ENCODE measurements around the gene LANCL1.

LANCL1 gene

DNA sequence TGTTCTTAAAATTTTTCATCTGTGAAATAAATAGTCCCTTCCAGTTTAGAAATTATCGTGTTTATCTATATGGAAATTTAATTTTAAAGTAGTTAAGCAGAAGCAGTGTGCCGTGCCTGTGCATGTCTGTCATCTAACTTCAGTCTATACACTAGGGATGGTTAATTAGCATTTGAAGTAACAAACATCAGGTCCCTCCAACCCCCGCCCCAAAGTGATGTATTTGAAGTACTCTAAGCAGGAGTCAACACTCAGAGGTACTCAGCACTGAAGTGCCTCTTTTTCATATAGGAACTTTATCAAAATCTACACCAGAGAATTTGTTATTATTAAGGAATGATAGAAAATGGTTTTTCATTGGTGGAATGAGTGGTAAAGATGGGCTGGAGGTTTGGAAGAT, 33.0 kb downstream of the LANCL1 start:
- Histone ChIP-seq H3K4me2 (no peak overlapping the region), H3K27ac (no peak overlapping the region), H3K36me3 (ENCODE audit: insufficient read depth) (no peaks in the 10 kb centered on the region), H3K27me3 (ENCODE audit: insufficient read depth, low read depth) (no peaks in the 10 kb centered on the region), H2AFZ (ENCODE audit: low read depth) (no peak overlapping the region), H3K4me1 (ENCODE audit: low read depth, poor library complexity, severe bottlenecking) (peaks cover 5% of the 10 kb centered on the region), H3K79me2 (ENCODE audit: insufficient read depth, low read depth) (no peaks in the 10 kb centered on the region), H4K20me1 (ENCODE audit: insufficient read depth) (no peaks in the 10 kb centered on the region), H3K9ac (no peak overlapping the region), H3K4me3 (IDR thresholded peaks at IDR 0.05; ENCODE audit: insufficient read depth, low read depth, low read length) (no peak overlapping the region)
- TF ChIP-seq, protein P1, sequence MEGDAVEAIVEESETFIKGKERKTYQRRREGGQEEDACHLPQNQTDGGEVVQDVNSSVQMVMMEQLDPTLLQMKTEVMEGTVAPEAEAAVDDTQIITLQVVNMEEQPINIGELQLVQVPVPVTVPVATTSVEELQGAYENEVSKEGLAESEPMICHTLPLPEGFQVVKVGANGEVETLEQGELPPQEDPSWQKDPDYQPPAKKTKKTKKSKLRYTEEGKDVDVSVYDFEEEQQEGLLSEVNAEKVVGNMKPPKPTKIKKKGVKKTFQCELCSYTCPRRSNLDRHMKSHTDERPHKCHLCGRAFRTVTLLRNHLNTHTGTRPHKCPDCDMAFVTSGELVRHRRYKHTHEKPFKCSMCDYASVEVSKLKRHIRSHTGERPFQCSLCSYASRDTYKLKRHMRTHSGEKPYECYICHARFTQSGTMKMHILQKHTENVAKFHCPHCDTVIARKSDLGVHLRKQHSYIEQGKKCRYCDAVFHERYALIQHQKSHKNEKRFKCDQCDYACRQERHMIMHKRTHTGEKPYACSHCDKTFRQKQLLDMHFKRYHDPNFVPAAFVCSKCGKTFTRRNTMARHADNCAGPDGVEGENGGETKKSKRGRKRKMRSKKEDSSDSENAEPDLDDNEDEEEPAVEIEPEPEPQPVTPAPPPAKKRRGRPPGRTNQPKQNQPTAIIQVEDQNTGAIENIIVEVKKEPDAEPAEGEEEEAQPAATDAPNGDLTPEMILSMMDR (conservative IDR thresholded peaks at IDR 0.05; ENCODE audit: low read depth, low read length), result no peak

DNA sequence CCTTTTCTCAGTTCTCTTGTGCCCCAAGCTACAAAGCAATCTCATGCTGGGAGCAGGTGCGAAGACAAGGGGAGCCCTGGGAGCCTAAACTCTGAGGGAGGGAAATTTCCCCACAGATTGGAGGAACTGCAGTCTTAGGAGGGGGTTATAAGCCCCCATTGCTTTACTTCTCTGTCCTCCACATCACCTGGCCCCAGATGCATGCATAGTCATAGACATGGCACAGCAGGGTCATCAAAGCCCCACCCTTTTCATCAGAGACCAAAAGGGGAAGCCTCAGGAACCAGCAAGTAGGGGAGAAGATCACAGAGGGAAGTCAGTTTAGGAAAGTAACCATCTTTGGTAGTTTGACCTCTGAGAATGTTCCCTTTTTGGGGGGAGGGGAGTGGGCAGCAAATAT, 33.7 kb downstream of the LANCL1 start:
- Histone ChIP-seq H3K4me2 (no peak overlapping the region), H3K79me2 (ENCODE audit: insufficient read depth, low read depth) (no peaks in the 10 kb centered on the region), H3K4me3 (IDR thresholded peaks at IDR 0.05; ENCODE audit: insufficient read depth, low read depth, low read length) (no peak overlapping the region)

GRCh38 chr2:210442457-210442856, 34.1 kb downstream of the LANCL1 start:
- no peak overlapping the region for H3K27ac ChIP-seq
- TF ChIP-seq, protein P1 (conservative IDR thresholded peaks at IDR 0.05; ENCODE audit: low read depth, low read length), result no peak
- H3K27me3 ChIP-seq (ENCODE audit: insufficient read depth, low read depth), result no peaks in the 10 kb centered on the region
- no peaks in the 10 kb centered on the region for H4K20me1 ChIP-seq (ENCODE audit: insufficient read depth)
- H3K9ac ChIP-seq, result no peak overlapping the region
- H3K79me2 ChIP-seq (ENCODE audit: insufficient read depth, low read depth), result no peaks in the 10 kb centered on the region
- H3K36me3 ChIP-seq (ENCODE audit: insufficient read depth), result no peaks in the 10 kb centered on the region
- H3K4me1 ChIP-seq (ENCODE audit: low read depth, poor library complexity, severe bottlenecking), result peaks cover 5% of the 10 kb centered on the region
- no peak overlapping the region for H2AFZ ChIP-seq (ENCODE audit: low read depth)
- H3K4me3 ChIP-seq (IDR thresholded peaks at IDR 0.05; ENCODE audit: insufficient read depth, low read depth, low read length), result no peak overlapping the region
- no peak overlapping the region for H3K4me2 ChIP-seq

More for the DNA sequence above, 33.7 kb downstream of the LANCL1 start:
- Histone ChIP-seq H4K20me1 (ENCODE audit: insufficient read depth) (no peaks in the 10 kb centered on the region), H2AFZ (ENCODE audit: low read depth) (no peak overlapping the region), H3K9ac (no peak overlapping the region), H3K36me3 (ENCODE audit: insufficient read depth) (no peaks in the 10 kb centered on the region), H3K4me1 (ENCODE audit: low read depth, poor library complexity, severe bottlenecking) (peaks cover 5% of the 10 kb centered on the region), H3K27ac (no peak overlapping the region), H3K27me3 (ENCODE audit: insufficient read depth, low read depth) (no peaks in the 10 kb centered on the region)
- TF ChIP-seq, protein P1 (conservative IDR thresholded peaks at IDR 0.05; ENCODE audit: low read depth, low read length), result no peak

GRCh38 chr2:210440206-210440605, 36.4 kb downstream of the LANCL1 start:
- H3K27me3 ChIP-seq (ENCODE audit: insufficient read depth, low read depth), result no peaks in the 10 kb centered on the region
- H3K9ac ChIP-seq, result no peak overlapping the region
- no peak overlapping the region for H3K4me3 ChIP-seq (IDR thresholded peaks at IDR 0.05; ENCODE audit: insufficient read depth, low read depth, low read length)
- no peak overlapping the region for H3K4me2 ChIP-seq
- no peaks in the 10 kb centered on the region for H3K36me3 ChIP-seq (ENCODE audit: insufficient read depth)
- no peaks in the 10 kb centered on the region for H3K79me2 ChIP-seq (ENCODE audit: insufficient read depth, low read depth)
- TF ChIP-seq, protein P1 (conservative IDR thresholded peaks at IDR 0.05; ENCODE audit: low read depth, low read length), result no peak
- H3K4me1 ChIP-seq (ENCODE audit: low read depth, poor library complexity, severe bottlenecking), result peaks cover 5% of the 10 kb centered on the region
- no peaks in the 10 kb centered on the region for H4K20me1 ChIP-seq (ENCODE audit: insufficient read depth)
- H2AFZ ChIP-seq (ENCODE audit: low read depth), result no peak overlapping the region
- H3K27ac ChIP-seq, result no peak overlapping the region
